KMS-11 (cell line): ENCODE data around the gene LRRC51.
A peak's percentile ranks its signal among the peaks of the same experiment; 100 is the strongest.

Experiments
- H2AFZ ChIP-seq: fragments of 200-600 bp; sonication (generic); 2 replicates; pipeline ENCODE4 v1.6.1; 2016; ENCODE audit warnings: antibody characterized with exemption, mixed run types, low read depth
- H3K27ac ChIP-seq: fragments of 200-600 bp; sonication (generic); 2 replicates; pipeline ENCODE4 v1.6.1; 2016; ENCODE audit warnings: mild to moderate bottlenecking, mixed run types
- H3K27me3 ChIP-seq: fragments of 200-600 bp; sonication (generic); 2 replicates; pipeline ENCODE4 v1.6.1; 2017; ENCODE audit warnings: mild to moderate bottlenecking, low read depth, mixed run types, moderate library complexity; ENCODE audit not compliant: insufficient read depth
- H3K36me3 ChIP-seq: fragments of 200-600 bp; sonication (generic); 2 replicates; pipeline ENCODE4 v1.6.1; 2017; ENCODE audit warnings: mild to moderate bottlenecking, mixed run types; ENCODE audit not compliant: insufficient read depth
- H3K4me1 ChIP-seq: fragments of 200-600 bp; sonication (generic); 2 replicates; pipeline ENCODE4 v1.6.1; 2016; ENCODE audit warnings: mild to moderate bottlenecking, low read depth, mixed run types; ENCODE audit not compliant: poor library complexity, severe bottlenecking
- H3K4me2 ChIP-seq: fragments of 200-600 bp; sonication (generic); 2 replicates; pipeline ENCODE4 v1.7.0; 2016; ENCODE audit warnings: mild to moderate bottlenecking, mixed run types
- H3K4me3 ChIP-seq: fragments of 200-600 bp; sonication (generic); IDR thresholded peaks from 2 replicates; pipeline ENCODE4 v1.6.1; 2017; ENCODE audit warnings: low read depth, low read length, mixed read lengths; ENCODE audit not compliant: insufficient read depth
- H3K79me2 ChIP-seq: fragments of 200-600 bp; sonication (generic); 2 replicates; pipeline ENCODE4 v1.6.1; 2016; ENCODE audit warnings: low read depth, mixed run types; ENCODE audit not compliant: insufficient read depth
- H3K9ac ChIP-seq: fragments of 200-600 bp; sonication (generic); 2 replicates; pipeline ENCODE4 v1.6.1; 2016; ENCODE audit warnings: mild to moderate bottlenecking, mixed run types
- H4K20me1 ChIP-seq: fragments of 200-600 bp; sonication (generic); 2 replicates; pipeline ENCODE4 v1.6.1; 2016; ENCODE audit warnings: mild to moderate bottlenecking, mixed run types; ENCODE audit not compliant: insufficient read depth
- TF ChIP-seq, protein P1 (sequence below): fragments of 200-600 bp; sonication (generic); conservative IDR thresholded peaks from 2 replicates; pipeline ENCODE4 v1.6.1; 2017; ENCODE audit warnings: low read depth, mild to moderate bottlenecking, antibody characterized with exemption, low read length, moderate library complexity, mixed read lengths

Gene LRRC51

DNA sequence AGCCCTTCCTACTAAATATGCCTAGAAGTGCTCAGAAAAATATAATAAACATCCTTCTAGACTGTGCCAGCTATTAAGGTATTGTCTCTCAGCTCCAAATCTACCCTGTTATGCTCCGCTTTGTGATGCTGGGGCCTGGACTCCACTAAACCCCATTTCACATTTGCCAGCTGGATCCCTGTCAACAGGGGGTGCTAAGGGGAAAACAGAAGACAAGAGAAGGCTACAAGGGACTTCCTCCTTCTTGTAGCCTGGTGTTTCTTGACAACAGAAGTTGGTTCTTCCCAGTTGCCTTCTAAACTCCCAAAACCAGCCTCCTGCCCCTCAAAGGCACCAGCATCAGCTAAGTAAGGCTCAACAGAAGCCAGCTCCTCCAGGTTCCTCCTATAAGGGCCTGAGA is 5.5 kb upstream of the LRRC51 start:
- Histone ChIP-seq H2AFZ (no peak overlapping the region), H3K79me2 (peaks cover 97% of the 10 kb centered on the region), H3K27ac (no peak overlapping the region; the same call in 1 of the 2 replicates), H3K4me2 (no peak overlapping the region), H3K36me3 (no peaks in the 10 kb centered on the region), H3K27me3 (no peaks in the 10 kb centered on the region), H3K4me1 (peaks cover 62% of the 10 kb centered on the region), H4K20me1 (no peaks in the 10 kb centered on the region), H3K9ac (no peak overlapping the region), H3K4me3 (no peak overlapping the region)
- TF ChIP-seq, protein P1, sequence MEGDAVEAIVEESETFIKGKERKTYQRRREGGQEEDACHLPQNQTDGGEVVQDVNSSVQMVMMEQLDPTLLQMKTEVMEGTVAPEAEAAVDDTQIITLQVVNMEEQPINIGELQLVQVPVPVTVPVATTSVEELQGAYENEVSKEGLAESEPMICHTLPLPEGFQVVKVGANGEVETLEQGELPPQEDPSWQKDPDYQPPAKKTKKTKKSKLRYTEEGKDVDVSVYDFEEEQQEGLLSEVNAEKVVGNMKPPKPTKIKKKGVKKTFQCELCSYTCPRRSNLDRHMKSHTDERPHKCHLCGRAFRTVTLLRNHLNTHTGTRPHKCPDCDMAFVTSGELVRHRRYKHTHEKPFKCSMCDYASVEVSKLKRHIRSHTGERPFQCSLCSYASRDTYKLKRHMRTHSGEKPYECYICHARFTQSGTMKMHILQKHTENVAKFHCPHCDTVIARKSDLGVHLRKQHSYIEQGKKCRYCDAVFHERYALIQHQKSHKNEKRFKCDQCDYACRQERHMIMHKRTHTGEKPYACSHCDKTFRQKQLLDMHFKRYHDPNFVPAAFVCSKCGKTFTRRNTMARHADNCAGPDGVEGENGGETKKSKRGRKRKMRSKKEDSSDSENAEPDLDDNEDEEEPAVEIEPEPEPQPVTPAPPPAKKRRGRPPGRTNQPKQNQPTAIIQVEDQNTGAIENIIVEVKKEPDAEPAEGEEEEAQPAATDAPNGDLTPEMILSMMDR: no peak

DNA sequence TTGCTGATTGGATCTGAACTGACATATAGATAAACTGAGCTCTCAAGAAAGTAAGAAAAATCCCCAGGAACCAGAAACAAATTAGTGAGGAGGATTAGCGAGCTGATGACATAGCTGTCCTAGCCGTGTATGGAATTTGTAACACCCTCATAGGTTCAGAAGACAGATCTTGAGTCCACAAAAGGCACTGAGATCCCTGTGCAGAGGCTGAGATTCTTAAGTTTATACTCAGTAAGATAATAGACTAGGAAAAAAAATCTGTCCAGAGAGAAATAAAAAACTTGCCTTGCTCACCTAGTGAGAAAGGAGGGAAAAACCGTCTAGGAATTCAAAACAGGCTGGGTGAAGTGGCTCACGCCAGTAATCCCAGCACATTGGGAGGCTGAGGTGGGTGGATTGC is 4.9 kb upstream of the LRRC51 start:
- H3K36me3 ChIP-seq: no peaks in the 10 kb centered on the region
- TF ChIP-seq, protein P1: no peak
- no peak overlapping the region; the same call in 1 of the 2 replicates for H3K27ac ChIP-seq
- no peak overlapping the region for H2AFZ ChIP-seq
- H4K20me1 ChIP-seq: no peaks in the 10 kb centered on the region
- H3K79me2 ChIP-seq: peaks cover 91% of the 10 kb centered on the region
- H3K4me1 ChIP-seq: peaks cover 56% of the 10 kb centered on the region
- no peaks in the 10 kb centered on the region for H3K27me3 ChIP-seq
- H3K9ac ChIP-seq: no peak overlapping the region
- no peak overlapping the region for H3K4me3 ChIP-seq
- no peak overlapping the region for H3K4me2 ChIP-seq

DNA sequence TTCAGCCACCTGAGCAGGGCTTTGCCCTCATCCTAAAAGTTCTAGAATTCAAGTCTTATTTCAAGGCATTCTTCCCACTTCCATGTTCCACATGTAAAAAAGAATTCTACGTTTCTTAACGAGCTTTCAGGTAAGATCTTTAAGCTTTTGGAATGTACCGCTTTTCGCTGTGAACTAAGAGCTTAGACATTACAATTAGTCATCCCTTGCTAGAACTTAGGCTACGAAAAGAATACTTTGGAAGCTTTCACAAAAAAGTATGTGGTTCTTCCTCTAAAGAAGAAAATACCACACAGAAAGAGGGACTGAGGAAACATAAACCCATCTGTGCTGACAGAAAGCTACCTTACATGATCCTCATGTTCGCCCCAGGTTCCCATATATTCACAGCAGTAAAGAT is 2.2 kb upstream of the LRRC51 start:
- Histone ChIP-seq H3K9ac (no peak overlapping the region), H3K79me2 (peaks cover 64% of the 10 kb centered on the region), H4K20me1 (no peaks in the 10 kb centered on the region), H3K4me3 (no peak overlapping the region), H2AFZ (no peak overlapping the region), H3K36me3 (no peaks in the 10 kb centered on the region), H3K27me3 (no peaks in the 10 kb centered on the region), H3K27ac (no peak overlapping the region), H3K4me2 (peak overlapping the region; percentile 53), H3K4me1 (peaks cover 43% of the 10 kb centered on the region)
- TF ChIP-seq, protein P1: no peak

DNA sequence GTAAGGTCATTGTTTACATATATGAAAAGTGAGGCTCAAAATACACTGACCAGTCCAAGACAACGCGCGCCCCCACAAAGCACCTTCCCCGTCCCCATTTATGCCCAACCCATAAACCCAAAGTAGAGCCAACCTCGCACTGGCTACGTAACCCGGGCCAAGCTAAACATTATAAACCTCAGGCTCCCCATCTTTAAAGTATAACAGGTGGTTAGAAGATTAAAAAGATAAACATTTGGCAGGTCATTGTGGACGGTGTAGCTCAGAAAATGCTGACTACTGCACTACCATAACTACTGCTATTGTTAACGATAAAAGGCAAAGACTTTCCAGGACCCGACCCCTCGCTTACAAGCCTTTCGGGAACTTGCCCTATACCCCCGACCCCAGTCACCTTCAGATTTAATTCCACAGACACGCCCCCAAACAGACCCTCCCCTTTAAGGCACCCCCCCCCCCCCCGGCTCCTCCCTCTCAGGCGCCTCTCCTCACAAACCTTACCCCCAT is 778 bp upstream of the LRRC51 start:
- peak overlapping the region; percentile 67; the same call in 1 of the 2 replicates for H3K9ac ChIP-seq
- H3K79me2 ChIP-seq: peaks cover 51% of the 10 kb centered on the region
- H2AFZ ChIP-seq: peak overlapping the region; percentile 53
- peak overlapping the region; percentile 66 for H3K27ac ChIP-seq
- H3K4me3 ChIP-seq: no peak overlapping the region
- TF ChIP-seq, protein P1: no peak
- no peaks in the 10 kb centered on the region for H4K20me1 ChIP-seq
- peak overlapping the region; percentile 53 for H3K4me2 ChIP-seq
- H3K36me3 ChIP-seq: no peaks in the 10 kb centered on the region
- peaks cover 43% of the 10 kb centered on the region for H3K4me1 ChIP-seq
- H3K27me3 ChIP-seq: no peaks in the 10 kb centered on the region
